HUDEP-2 (cell line): ENCODE data around the gene LRRIQ1.
A peak's percentile ranks its signal among the peaks of the same experiment; 100 is the strongest.

ENCODE experiments used
- DNase-seq, 76 experiments: peaks; one replicate each; lab custom pipeline; 2025; ENCODE audit not compliant: unreplicated experiment in 76 of 76; lab: John Stamatoyannopoulos, UW

Gene LRRIQ1

DNA sequence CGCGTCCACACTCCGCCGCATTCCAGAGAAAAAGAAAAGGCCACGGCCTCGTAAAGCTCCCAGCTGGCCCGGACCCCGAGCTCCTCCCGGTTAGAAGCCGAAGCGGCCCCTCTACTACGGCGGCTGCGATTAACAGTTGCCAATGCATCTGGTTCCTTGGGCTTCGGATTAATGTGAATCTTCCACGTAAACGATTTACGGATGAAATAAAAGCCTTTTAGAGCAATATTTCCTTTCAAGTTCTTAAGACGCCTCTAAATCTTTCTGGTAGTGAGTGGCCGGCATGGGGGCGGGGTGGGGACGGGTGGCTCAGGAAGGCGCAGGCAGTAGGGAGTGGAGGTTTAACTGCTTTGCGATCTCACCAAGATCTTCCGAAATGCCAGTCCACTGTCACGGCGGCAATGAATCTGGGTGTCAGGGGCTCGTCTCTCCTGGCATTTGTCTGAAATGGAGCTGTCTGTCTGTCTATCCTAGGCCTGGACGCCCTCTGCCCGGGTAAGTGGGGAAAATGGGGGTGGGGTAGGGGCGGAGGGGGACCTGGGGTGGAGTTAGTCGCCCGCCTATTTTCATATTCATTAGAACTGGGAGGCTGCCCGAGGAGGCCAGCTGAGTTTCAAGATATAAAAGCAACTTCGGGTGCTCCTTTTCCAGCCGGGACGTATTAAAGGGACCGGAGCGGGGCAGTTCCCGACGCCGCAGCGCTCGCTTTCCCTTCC, 243.5 kb downstream of the LRRIQ1 start:
- DNase-seq = no peak

- peak in 2 of 76 experiments; percentile 3 for DNase-seq
Observed at GRCh38 chr12:85280165-85280983, 244.2 kb downstream of the LRRIQ1 start, which contains the start of gene ALX1. TSS of gene ALX1 (plus strand) at chr12:85280220. CDS start at chr12:85280262, 42 bp downstream.

DNA sequence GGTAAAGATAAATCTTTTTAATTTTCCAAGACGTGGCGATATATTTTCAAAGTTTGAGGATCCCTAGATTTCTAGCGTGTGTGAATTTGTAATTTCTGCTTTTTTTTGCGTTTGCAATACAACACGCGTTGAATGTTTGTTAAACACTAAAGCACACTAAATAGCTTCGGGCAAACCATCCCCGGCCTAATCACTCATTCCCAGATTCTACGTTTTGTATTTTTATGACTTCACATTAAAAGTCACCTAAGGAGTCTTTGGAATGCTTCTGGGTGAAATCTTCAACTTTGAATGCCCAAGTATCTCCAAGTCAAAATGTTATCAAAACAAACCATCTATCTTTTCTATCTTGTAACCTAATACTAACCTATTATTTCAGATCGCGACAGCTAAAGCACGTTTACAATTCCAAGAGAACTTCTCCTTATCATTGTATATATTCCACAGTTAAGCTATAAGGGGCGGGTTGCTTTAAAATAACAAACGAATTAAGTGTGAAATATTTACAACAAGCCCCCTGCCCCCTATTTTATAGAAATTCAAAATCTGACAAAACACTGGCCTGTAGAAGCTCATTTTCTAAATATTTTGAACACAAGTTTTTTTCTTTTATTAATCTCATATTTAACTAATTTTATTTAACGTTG, 245.0 kb downstream of the LRRIQ1 start:
- DNase-seq = no peak

GRCh38 chr12:85281636-85282312, 245.6 kb downstream of the LRRIQ1 start:
- no peak for DNase-seq

GRCh38 chr12:85283560-85283959, 247.4 kb downstream of the LRRIQ1 start:
- no peak for DNase-seq
